NK-92 (cell line): ENCODE results near the gene AGO4.
"Not testable (repeated sequence)": the region's sequence is repeated elsewhere in the genome, so short reads cannot be mapped to it uniquely, and the experiment has no call there.

Source experiments
- DNase-seq: peaks from one replicate; lab custom pipeline; 2025; ENCODE audit not compliant: unreplicated experiment; lab: John Stamatoyannopoulos, UW

AGO4 gene

DNA sequence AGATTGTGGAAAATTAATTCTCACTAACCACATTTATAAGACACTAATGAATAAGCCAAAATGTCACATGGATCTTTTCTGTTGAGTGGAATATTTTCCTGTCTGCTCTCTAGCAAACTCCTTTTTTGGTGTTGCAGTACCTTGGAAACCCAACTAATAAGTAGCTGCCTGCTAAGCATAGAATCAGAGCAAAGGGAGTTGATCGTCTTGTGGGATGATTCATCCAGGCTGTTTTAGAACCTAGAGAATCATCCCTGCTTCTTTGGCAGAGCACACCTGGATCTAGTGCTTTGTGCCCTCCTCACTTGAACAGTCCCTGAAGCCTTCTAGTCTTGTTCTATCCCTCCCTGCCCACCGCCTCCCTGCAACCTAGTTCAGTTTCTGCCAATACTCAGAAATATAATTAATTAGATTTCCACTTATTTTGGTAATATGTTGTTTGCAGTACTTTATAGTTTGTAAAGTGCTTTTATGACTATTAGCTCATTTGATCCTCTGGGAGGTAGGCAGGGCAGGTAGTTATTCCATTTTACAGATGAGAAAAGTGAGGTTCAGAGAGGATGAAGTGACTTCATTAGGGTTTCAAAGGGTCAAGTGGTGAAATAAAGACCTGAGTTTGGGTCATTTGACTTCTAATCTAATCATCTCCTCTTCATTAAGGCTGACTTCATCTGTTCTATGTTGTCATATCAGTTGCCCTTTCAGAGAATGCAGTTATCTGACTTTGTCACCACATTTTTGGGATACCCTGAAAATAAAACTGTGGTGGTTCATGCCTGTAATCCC, 2.5 kb downstream of the AGO4 start:
- DNase-seq = no peak

DNA sequence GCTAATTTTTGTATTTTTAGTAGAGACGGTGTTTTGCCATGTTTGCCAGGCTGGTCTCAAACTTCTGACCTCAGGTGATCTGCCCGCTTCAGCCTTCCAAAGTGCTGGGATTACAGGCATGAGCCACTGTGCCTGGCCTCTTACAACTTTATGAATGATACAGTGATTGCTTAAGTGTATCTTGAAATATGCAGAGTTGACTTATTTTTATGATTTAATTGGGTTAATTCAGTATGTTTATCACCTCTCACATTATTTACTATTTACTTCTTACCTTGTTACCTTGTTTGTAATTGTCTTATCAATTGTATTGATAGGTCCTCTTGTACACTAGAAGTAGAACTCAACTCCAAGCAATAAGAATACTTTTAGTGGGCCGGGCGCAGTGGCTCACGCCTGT, 4.9 kb downstream of the AGO4 start:
- not testable (repeated sequence) for DNase-seq

DNA sequence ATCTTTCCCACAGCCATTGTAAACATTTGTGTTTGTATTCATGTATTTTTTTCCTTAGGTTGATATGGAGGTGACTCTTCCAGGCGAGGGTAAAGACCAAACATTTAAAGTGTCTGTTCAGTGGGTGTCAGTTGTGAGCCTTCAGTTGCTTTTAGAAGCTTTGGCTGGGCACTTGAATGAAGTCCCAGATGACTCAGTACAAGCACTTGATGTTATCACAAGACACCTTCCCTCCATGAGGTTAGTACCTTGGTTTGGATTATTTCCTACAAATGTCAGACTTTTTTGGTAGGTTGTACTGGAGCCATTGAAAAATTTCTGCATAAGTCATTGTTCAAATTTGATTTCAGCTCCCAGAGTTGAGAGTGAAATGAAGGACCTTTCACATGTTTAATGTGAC, 17.4 kb downstream of the AGO4 start:
- no peak for DNase-seq

DNA sequence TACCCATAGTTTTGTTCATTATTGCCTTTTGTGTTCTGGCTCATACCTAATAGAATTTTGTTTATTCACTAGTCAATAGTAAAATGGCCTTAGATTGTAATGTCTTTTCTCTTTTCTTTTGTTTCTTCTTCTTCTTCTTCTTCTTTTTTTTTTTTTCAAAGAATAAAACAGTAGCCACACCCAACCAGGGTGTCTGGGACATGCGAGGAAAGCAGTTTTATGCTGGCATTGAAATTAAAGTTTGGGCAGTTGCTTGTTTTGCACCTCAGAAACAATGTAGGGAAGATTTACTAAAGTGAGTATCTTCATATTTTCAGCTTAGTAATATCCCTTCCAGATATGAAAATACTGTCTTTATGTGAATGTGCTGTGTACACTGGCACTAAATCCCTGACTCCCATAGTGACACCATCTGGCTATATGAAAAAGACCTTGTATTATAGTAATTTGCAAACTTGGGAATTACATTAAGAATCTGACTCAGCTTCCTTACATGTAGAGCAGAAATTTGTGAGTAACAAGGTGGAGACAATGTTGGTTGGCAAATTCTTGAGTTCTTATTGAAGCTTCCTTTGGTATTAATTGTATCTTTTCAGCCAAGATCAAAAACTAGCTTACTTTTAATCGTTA, 24.6 kb downstream of the AGO4 start:
- DNase-seq = no peak

DNA sequence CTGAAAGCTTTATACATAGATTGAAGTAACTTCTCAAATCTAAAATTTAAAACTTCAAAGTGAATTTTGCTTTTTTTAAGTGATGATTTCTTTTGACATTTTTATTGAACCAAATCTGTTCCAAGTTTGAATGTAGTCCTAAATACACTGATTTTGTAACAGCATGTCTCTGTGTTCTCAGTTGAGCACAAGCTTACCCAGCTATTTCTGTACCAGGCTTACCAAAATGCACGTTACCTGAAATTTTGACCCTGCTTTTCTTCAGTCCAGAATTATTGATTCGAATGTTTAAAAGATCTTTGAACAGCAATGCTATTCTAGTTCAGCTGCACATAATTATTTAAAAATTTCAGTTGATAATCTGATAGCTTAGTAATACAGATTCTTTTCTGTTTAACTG, 25.6 kb downstream of the AGO4 start:
- DNase-seq = no peak

DNA sequence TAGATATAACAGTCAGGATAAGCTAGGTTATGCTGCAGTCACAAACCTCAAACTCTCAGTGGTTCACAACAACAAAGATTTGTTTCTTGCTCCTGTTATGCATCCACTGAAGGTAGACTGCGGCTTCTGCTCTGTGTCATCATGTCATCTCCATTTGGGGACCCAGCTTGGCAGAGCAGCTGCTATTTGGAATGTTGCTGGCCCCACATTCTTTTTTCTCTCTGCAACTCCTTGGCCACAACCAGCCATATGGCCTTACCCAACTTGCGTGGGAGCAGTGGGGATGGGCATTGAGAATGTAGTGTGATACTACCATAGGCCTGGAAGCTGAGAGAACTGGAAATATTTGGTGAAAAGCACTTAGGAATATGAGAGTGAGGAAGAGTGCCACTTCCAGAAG, 26.4 kb downstream of the AGO4 start:
- DNase-seq = no peak

DNA sequence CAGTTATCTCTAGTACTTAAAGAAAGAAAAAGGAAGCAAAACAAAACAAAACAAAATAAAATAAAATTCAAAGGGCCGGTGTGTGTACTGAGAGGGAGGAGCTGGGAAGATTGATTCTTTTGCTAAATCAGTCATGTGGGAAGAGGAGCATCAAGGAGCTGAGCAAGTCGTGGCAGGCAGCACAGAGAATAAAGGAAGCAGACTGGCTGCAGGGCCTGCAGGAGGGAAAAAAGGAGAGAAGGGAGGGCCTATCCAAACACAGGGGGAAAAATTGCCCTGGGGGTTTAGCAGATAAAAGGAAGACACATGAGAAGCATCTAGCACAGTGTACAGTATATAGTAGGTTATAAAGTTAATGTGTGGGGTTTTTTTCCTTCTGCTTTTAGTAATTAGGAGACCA, 27.6 kb downstream of the AGO4 start:
- DNase-seq = no peak

DNA sequence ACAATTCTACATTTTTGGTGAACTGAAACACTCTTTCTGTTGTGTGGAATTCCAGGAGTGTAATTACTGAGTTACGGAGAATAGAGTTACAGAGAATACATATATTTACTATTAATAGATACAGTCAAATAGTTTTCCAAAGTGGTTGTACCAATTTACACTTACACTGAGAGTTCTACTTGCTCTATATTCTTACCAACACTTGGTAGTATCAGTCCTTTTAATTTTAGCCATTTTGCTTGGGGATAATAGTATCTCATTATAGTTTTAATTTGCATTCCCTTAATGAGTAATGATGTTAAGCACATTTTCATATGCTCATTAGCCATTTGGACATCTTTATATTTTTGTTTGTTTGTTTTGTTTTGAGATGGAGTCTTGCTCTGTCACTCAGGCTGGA, 28.9 kb downstream of the AGO4 start:
- DNase-seq = no peak

DNA sequence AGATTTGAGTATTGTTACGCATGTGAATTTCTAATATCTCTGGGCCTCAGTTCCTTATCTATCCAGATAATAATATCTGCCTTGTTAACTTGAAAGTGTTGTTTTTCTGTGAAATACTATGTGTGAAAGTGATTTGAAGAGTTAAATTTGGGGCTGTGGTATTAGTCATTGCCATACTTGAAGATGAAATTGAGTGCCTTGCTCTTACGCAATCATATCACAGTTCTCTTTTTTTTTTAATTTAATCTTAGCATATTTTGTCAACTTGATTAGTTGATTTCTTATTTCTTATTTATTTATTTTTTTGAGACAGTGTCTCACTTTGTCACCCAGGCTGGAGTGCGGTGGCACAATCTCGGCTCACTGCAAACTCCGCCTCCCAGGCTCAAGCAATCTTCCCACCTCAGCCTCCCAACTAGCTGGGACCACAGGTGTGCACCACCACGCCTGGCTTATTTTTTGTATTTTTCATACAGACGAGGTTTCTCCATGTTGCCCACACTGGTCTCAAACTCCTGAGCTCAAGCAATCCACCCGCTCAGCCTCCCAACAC, 31.0 kb downstream of the AGO4 start:
- DNase-seq = no peak

DNA sequence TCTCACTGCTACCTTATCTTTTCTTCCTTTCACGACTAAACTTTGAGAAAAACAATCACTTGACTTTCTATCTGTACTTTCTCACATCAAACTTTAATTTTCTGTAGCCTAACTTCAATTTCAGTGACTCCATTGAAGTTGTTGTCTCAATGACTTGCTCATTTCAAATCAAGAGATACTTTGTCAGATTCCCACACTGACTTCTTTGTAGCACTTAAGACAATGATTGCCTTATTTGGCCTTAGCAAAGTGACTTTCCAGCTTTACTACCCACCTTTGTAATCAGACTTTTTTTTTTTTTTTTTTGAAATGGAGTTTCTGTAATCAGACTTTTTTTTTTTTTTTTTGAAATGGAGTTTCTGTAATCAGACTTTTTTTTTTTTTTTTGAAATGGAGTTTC, 37.0 kb downstream of the AGO4 start:
- no peak for DNase-seq

DNA sequence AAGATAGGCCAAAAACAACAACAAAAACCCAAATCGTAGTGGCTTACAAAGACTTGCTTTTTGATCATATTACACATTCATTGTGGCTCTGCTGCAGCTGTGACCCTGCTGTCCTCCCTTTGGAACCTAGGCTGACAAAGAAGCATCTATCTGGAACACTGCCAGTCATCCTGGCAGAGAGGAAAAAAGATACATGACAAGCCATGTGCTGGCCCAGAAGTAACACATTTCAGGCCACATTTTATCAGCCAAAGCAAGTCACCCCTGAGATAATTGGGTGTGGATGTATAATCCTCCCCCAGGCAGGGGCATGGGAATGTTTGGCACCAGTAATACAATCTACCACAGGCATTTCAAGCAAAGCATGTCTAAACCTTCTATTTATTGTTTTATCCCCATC, 38.0 kb downstream of the AGO4 start:
- no peak for DNase-seq

DNA sequence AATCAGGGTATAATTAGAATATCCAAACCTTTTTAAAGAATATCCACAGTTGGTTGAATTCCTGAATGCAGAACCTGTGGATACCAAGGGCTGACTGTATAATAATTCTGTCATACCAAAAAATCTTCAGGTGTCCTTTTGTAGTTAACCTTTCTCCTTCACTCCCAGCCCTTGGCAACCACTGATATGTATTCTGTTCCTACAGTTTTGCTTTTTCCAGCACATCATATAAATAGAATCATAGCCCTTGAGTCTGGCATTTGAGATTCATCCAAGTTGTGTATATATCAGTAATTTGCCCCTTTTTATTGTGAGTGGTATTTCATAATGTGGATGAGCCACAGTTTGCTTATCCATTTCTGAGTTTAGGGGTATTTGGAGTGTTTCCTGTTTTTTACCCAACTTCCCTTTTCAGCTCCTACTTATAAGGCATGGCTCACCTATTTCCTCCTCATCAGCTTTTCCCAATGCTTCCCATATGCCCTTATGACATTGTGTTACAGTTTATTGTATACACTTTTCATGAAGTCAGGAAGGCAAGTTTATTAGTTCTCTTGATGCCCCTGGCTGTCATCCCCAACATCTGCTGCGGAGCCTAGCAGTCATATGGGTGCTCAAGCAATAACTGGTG, 40.2 kb downstream of the AGO4 start:
- DNase-seq = no peak

DNA sequence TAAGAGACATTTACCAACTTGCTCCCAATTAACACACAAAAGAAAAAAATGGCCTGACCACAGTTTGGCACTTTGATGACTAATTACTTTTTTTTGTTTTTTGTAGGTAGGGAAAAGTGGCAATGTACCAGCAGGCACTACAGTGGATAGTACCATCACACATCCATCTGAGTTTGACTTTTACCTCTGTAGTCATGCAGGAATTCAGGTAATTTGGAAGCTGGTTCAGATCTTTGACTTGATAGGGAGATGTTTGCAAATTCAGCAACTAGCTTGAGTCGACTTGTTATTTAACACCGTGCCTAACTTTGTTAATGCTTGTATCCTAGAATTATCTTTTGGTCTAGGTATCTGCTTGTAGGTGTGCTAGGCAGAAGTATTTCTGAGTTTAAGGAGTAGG, 42.2 kb downstream of the AGO4 start:
- no peak for DNase-seq

DNA sequence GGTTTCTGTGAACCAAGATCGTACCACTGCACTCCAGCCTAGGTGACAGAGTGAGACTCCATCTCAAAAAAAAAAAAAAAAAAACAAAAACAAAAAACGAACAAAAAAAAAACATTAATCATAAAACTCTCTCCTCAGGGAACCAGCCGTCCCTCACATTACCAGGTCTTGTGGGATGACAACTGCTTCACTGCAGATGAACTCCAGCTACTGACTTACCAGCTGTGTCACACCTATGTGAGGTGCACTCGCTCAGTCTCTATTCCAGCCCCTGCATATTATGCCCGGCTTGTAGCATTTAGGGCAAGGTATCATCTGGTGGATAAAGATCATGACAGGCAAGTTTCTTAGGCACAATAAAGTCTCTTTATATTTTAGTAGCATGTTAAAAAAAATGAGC, 42.9 kb downstream of the AGO4 start:
- no peak for DNase-seq

DNA sequence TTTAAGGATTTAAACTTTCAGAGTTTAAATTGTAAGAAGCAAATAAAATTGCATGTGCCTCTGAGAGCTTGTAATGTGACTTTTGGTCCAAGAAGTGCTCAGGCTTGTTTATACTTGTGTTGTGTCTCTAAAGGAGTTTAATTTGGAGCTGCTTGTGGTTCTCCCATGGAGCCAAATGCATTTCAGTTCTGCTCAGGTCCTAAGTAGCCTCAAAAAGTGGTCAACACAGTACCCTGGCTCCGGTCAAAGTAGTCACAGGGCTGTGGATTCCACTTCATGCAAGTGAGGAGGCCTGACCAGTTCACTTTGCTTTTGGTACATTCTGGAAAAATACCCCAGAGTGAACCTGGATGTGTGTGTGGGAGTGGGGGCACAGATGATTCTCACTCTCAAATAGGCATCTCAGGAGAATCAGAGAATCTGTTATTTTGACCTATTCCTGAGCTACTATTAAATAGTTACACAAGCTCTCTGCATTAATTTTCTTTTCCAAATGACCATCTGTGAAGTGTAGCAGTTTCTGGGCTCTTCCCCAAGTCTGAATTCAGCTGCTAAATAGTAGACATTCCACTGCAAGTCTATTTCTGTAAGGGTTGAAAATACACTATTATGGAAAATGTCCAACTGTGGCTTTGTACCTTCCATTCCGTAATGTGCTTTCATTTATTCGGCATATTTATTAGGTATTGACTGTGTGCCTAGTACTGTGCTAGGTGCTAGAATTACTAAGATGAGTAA, 43.5 kb downstream of the AGO4 start:
- no peak for DNase-seq

DNA sequence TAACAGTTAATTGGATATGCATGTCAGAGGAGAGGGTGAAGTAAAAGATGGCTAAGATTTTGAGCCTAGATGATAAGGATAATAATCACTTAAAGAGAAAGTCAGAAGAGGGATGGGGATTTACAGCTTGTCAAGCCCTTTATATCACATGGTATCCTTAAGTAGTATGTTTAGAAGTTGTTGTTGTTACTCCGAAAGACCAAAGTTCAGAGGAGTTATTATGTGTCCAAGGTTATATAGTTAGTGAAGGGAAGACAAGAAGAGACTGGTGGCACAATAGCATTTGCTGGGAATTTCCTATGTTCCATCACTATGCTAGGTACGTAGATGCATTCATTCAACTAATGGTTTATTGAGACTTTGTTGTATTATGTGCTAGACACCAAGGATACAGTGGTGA, 44.4 kb downstream of the AGO4 start:
- DNase-seq = no peak

DNA sequence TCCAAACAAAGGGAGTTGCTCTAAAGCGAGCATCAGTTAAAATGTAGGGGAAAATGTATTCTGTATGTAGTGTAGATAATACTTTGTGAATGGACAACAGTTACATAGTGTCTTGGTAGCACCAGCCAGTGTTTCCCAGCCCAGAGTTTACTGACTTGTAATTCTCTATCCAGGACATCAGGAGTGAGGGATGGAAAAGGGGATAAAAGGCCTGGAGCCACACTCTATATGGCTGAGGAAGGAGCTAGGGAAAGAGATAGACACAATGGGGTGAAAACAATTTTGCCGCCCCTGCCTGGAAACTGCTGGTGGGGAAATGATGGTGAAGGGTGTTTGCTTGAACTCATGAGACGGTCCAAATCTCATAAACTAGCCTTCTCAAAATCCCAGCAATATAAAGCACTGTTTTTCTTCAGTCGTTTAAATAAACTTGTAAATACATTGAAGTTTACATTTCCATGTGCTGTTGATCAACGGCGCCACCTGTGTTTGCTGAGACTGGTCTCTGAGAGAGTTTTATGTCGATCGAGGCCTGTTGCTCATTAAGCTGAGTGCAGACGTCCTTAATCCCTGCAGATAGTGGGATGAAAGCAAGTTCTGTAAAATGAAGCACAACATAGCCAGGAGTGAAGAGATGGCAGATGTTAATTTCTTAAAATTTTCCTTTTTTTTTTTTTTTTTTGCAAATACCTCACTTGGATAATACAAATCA, 47.3 kb downstream of the AGO4 start:
- no peak for DNase-seq

DNA sequence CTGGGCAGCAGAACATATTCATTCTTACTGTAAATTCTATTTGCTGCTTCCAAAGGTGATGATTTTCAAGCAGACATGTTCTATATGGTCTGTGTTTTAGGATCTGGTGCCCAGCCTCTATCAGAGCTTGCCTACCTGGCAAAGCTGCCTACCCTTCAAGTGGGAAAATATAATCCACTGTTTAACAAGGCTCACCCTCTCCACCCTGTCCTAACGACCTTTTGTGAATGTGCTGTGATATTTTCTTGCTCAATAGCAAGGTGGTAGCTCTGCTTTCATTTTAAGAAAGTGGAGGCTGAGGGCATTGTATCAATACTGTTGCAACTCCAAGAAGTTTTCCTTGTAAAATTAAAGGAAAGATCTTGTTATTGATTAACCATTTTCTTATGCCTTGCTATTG, 49.1 kb downstream of the AGO4 start:
- no peak for DNase-seq

DNA sequence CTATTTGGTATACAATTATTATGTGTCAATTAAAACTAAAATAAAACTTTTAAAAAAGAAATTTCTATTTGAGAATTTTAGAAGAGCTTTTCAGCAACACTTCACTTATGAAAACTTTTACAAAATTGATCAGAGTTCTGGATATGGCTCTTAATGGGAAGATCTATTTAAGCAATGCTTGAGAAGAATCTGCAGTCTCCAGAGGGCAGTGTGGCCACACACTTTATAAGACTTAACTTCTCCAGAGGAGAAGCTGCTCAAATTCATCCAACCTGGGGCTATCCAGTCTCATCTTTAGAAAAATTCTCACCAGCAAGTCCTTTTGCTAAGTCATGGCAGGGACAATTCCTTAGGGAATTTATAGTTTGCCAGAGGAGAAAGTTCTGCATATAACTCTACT, 50.0 kb downstream of the AGO4 start:
- no peak for DNase-seq

DNA sequence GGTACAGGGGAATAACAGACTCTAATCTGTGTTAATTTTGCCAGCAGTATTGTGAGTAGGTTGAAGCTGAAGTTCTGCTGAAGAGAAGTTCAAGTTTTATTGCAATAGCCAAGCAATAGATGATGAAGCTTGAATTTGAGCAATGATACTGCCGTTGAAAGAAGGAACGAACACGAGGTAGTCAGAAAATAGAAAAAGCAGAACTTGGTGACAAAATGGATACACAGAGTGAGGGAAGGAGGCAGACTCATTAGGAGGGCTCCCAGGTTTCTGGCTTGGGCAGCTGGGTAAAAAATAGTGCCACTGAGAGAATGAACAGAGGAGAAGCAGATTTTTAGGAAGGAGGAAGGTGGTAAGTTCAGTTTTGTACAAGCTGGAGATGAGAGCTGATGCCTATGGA, 52.9 kb downstream of the AGO4 start:
- DNase-seq = no peak

DNA sequence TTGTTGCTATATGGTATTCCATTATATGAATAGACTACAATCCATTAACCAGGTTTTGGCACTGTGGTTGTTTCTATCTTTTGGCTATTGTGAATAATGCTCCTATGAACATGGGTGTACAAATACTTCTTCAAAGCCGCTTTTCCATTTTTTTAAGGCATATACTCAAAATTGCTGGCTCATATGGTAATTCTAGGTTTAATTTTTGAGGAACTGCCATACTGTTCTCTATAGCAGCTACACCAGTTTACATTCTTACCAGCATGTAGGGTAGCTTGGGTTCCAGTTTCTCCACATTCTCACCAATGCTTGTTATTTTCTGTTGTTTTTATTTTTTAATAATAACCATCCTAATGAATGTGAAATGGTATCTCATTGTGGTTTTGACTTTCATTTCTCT, 55.3 kb downstream of the AGO4 start:
- no peak for DNase-seq
